Skeletal muscle cell (primary cell): ENCODE data around the gene SHE.

Experiments
- DNase-seq: peaks from one replicate; pipeline ENCODE4 v3.0.0-alpha.2; 2010; ENCODE audit warnings: low read depth
- H3K4me3 ChIP-seq: 2 replicates; pipeline ENCODE4 v1.5.1; 2011; ENCODE audit warnings: low read depth, mild to moderate bottlenecking, control low read depth, low read length, moderate library complexity

The SHE gene

DNA sequence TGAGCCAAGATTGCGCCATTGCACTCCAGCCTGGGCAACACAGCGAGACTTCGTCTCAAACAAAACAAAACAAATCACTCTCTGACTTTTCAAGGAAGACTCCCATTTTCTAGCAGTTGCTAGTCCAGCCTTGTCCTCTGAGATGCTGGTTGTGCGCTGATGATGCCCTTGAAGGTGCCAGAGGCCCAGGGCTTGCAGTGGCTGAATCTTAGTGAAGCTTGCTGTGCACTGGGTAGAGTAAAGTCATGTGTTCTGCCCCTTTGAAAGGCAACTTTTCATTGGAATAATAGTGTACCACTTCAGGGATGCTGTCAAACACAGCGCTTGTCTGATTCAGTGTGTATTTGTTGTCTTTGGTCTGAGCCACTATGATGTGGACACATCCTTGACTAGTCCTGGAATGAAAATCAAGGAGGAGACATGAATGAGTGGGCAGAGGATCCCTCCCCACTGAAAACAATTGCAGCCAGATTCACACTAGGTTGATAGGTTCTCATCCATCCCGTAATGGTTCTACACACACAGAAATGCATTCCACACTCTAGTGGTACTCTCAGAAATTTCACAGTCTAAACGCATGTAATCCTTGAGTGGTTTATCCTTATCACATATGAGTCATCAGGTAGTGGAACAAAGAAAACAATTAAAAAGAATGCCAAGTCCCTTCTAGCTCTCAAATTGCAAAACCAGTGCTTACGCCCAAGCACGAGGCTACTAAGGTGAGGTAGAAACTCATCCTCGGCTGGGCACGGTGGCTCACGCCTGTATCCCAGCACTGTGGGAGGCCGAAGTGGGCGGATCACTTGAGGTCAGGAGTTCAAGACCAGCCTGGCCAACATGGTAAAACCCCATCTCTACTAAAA lies 18.0 kb downstream of the SHE start:
- H3K4me3 ChIP-seq = no peak overlapping the region
- peak; percentile 16 for DNase-seq

- no peak overlapping the region for H3K4me3 ChIP-seq
- no peak for DNase-seq
Measured at GRCh38 chr1:154481053-154481452, 21.2 kb downstream of the SHE start.

DNA sequence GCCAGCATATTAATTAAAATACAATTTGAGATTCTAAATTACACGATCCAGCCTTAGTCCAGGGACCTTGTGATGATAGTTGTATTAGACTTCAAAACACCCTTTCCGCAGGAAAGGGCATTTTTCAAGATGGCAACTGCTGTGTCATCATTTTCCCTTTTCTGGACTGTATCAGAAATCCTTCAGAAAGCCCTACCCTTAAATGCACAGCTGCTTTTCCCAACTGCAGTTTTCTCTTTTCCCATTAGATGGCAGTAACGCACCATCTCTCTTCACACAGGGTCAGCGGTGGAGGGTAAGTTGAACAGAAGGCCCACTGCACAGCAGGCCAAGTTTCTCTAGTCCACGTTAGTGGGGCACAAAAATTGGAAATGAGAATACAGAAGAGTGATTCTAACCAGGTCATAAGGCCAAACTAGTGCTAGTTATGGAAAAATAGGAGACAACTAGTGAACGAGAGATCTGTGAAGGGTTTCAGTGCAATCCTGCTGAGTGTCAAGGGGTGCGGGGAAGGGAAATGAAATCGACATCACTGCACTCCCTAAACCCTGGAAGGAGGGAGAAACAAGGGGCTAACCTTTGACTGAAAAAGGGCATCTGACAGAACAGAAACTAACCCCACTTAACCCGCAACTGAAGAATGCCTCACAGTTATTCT lies 22.3 kb downstream of the SHE start:
- H3K4me3 ChIP-seq = no peak overlapping the region
- DNase-seq = peak; percentile 40

DNA sequence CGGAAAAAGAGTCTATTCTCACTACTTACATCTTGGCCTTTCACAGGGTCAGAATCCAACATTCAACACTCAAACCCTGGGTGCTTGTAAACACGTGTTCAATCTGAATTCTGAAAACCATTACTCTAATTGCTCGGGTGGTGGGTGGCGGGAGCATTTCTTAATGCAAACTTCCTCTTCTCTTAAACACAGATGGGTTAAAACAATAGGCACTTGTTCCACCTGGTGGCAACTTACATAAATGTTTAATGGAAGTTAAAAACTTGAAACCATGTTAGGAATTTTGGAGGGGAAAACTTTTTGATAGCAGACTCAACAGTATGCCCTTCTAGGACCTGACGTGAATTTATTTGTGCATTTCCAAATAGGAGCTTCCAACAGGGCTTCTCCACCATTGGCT lies 23.6 kb downstream of the SHE start:
- no peak overlapping the region for H3K4me3 ChIP-seq
- DNase-seq = no peak

DNA sequence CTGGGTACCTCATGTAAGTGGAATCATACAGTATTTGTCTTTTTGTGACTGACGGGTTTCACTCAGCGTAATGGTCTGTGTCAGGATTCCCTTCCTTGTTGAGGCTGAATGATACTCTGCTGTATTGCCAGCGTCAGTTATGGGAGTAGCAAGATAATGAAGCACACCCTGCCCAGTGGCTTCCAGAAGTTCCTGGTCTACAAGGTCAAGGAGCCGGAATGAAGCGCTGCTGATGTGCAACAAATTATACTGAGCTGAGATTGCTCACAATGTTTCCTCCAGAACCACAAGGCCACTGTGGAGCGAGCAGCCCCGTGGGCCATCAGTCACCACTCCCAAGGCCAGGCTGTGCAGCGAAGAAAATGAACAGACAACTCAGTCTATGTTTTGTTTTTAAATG lies 24.2 kb downstream of the SHE start:
- DNase-seq = no peak
- H3K4me3 ChIP-seq = no peak overlapping the region

- H3K4me3 ChIP-seq = no peak overlapping the region
- no peak for DNase-seq
Measured at GRCh38 chr1:154476791-154477190, 25.4 kb downstream of the SHE start.

DNA sequence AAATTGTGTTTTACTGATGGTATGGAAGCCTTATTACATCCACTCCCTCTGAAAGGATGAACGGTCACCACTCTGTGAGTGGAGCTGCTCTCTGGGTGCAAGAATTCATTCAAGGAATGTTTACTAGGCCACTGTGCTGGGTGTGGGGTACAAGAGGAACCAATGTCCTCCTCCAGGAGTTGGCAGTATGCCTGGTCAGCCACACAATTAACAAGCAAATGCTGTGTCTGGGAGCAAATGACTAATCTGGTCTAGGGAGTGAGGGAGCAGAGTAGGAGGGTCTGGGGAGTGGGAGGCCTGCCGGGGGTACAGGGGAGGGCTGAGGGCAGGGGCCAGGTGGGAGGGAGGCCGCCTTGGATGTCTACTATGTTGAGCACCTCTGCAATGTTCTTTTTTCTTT lies 27.4 kb downstream of the SHE start:
- peak; percentile 70 for DNase-seq
- H3K4me3 ChIP-seq = no peak overlapping the region

GRCh38 chr1:154471304-154471703 lies 30.9 kb downstream of the SHE start:
- no peak overlapping the region for H3K4me3 ChIP-seq
- no peak for DNase-seq

- no peak overlapping the region for H3K4me3 ChIP-seq
- no peak for DNase-seq
Measured at GRCh38 chr1:154469844-154470560, 32.2 kb downstream of the SHE start.

DNA sequence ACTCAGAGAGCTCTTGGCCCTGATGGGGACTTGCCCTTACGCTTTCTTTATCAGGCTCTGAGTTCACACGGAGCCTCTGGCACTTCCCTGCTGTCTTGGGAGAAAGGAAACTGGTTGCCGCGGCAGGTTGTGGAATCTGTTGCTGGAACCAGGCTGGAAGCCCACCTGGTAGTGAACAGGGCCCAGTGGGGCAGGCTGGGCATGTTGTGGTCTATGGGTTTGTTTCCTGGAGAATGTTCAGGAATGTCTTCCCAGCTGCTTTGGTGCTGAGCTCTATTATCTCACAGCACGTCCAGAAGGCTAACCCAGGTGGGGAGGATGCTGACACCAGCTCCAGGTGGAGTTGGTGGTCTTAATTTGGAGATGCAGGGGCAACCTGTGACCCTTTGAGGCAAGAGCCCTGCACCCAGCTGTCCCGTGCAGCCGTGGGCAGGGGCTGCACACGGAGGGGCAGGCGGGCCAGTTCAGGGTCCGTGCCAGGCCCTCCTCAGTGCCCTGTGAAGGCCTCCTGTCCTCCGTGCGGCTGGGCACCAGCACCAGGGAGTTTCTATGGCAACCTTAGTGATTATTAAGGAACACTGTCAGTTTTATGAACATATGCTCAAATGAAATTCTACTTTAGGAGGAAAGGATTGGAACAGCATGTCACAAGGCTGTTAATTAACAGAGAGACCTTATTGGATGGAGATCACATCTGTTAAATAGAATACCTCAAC lies 33.5 kb downstream of the SHE start:
- no peak overlapping the region for H3K4me3 ChIP-seq
- DNase-seq = no peak

DNA sequence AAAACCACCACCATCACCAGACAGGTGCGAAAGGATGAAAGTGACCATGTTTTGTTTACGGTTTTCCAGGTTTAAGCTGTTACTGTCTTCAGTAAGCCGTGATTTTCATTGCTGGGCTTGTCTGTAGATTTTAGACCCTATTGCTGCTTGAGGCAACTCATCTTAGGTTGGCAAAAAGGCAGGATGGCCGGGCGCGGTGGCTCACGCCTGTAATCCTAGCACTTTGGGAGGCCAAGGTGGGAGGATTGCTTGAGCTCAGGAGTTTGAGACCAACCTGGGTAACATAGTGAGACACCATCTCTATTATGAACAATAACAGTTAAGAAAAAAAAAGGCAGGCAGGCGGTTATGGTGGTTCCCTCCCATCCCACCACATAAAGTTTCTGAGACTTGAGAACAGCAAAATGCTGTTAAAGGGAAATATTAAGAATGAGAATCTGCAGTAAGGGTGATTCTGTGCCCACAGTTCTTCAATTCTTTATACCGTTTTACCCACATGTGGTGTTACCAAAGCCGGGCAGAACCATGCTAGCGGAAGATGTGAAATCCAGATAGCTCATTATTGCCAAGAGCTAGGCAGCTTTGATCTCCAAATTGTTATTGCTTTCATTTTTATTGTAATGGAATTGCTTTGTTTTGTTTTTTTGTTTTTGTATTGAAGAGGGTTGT lies 34.6 kb downstream of the SHE start:
- no peak for DNase-seq
- H3K4me3 ChIP-seq = no peak overlapping the region

DNA sequence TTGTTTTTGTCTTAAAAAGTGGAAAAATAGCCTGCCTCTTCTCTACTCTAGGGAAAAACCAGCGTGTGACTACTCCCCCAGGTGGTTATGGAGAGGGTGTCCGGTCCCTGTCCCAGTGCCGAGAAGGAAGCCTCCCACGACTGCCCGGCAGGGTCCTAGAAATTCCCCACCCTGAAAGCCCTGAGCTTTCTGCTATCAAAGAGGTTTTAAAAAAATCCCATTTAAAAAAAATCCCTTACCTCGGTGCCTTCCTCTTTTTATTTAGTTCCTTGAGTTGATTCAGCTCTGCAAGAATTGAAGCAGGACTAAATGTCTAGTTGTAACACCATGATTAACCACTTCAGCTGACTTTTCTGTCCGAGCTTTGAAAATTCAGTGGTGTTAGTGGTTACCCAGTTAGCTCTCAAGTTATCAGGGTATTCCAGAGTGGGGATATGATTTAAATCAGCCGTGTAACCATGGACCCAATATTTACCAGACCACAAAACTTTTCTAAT lies 35.2 kb downstream of the SHE start:
- no peak for DNase-seq
- H3K4me3 ChIP-seq = no peak overlapping the region

- DNase-seq = no peak
- H3K4me3 ChIP-seq = no peak overlapping the region
Measured at GRCh38 chr1:154466206-154466605, 36.0 kb downstream of the SHE start.

- no peak for DNase-seq
- no peak overlapping the region for H3K4me3 ChIP-seq
Measured at GRCh38 chr1:154465621-154466195, 36.5 kb downstream of the SHE start.

DNA sequence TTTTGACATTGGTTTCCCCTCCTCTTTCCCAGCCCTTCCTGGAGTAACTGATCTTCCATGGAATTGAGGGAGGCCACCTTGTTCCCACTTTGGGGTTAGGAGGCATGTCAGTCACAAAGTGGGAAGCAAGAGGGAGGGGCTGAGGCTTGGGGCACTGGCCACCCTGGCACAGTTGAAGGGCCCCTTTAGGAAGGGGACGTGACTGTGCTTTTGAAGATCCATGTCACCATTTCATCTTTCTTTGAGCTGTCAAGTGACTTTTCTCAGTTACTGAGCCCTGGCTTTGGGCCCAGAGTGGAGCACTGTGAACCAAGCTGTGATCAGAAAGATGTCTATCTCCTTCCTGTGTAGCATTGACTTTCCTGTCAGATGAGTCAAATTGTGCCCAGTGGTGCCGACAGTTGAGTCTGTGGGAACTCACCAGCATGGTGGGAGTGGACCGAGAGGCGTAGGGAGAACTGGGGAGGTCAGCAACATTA lies 38.7 kb downstream of the SHE start:
- H3K4me3 ChIP-seq = no peak overlapping the region
- DNase-seq = no peak

DNA sequence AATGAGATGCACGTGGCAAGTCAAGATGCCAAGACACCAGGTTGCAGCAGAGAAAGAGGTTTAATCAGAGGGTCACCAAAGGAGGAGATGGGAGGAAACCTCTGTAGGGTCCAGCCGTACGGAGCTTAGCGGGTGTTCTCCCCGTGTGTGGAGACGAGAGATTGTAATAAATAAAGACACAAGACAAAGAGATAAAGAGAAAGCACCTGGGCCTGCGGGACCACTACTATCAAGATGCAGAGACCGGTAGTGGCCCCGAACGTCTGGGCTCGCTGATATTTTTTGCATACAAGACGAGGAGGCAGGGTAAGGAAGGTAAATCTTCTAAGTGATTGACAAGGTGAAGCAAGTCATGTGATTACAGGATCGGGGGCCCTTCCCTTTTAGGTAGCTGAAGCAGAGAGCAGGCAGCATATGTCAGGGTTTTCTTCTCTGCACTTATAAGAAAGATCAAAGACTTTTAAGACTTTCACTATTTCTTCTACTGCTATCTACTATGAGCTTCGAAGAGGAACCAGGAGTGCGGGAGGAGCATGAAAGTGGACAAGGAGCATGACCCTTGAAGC lies 41.4 kb downstream of the SHE start:
- H3K4me3 ChIP-seq = no peak overlapping the region
- DNase-seq = no peak

DNA sequence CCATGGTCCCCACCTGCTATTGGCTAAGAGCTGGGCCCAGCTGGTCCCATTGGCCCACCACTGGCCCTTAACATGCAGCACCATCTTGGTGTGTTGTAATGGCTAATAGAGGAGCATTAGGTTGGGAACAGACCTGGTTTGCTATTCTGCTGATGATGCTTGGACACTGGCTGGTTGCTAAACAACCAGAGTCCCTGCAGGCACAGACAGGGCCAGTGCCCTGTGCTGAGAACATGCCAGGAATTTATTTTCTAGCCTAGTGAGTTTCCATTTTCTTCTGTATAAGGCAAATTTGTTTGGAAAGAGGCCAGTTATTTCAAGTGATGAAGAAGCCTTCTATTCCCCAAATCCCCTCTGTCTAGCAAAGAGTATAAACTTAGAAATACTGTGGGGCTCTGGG lies 43.1 kb downstream of the SHE start:
- DNase-seq = no peak
- H3K4me3 ChIP-seq = no peak overlapping the region

DNA sequence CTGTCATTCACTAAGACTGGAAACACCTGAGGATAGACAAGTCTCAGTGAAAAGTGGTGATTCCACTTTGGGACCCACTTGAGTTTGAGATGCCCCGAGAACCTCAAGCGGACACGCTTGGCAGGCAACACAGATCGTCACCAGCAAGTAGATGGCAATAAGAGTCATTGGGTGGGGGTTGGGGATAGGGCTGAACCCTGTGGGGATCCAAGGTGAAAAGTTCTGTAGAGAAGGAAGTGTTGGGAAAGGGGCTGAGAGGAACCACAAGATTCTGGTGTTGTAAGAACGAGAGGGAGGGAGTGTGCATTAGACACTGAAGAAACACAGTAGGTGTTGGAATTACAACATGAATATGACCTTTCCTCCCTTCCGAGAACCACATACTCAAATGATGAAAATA lies 45.6 kb downstream of the SHE start:
- DNase-seq = no peak
- no peak overlapping the region for H3K4me3 ChIP-seq
